AG04450 (cell line): ENCODE measurements around the gene OSER1. TPM values are rescaled to one million over a fixed set of nuclear protein-coding genes. Genes with fewer than 3 reads are reported as not detected.

ENCODE experiments used
- CTCF ChIA-PET: fragments of 300-600, 350-600 bp; formaldehyde crosslinking; extraction: SDS; loops from one replicate; lab custom pipeline; 2022; ENCODE audit warnings: antibody characterized with exemption, inconsistent platforms; lab: Charles Lee
- POLR2A ChIA-PET: fragments of 350-600 bp; formaldehyde crosslinking; extraction: SDS; loops from one replicate; lab custom pipeline; 2021; ENCODE audit warnings: antibody characterized with exemption, inconsistent platforms; lab: Yijun Ruan, JAX
- DNase-seq: peaks from one replicate; pipeline ENCODE4 v3.0.0-alpha.2; 2011; ENCODE audit warnings: low read depth, low spot score
- H3K27ac ChIP-seq: one replicate; pipeline ENCODE4 v1.5.1; 2012; ENCODE audit warnings: low read depth, low read length, control low read depth
- H3K27me3 ChIP-seq: one replicate; pipeline ENCODE4 v1.6.0; 2012; ENCODE audit warnings: low read length; ENCODE audit not compliant: control insufficient read depth, insufficient read depth
- H3K4me3 ChIP-seq: 2 replicates; pipeline ENCODE4 v1.5.1; 2011; ENCODE audit warnings: mild to moderate bottlenecking, low read depth, low read length, control low read depth
- H3K9me3 ChIP-seq: 2 replicates; pipeline ENCODE4 v1.5.1; 2012; ENCODE audit warnings: low read length; ENCODE audit not compliant: control insufficient read depth, insufficient read depth
- polyA plus RNA-seq: library from polyadenylated mRNA; depleted of rRNA; stranded (reverse); fragments of >200 nt; gene quantifications from 2 replicates; pipeline ENCODE4 v1.2.3, GENCODE V29; 2011; rRNA removed
- TF ChIP-seq, protein P1 (sequence below): IDR thresholded peaks from 2 replicates; pipeline ENCODE4 v1.5.1; 2011; ENCODE audit warnings: low read depth, low read length, control low read depth, inconsistent platforms

The OSER1 gene
- polyA plus RNA-seq, 1 experiment, result 59.3 TPM

DNA sequence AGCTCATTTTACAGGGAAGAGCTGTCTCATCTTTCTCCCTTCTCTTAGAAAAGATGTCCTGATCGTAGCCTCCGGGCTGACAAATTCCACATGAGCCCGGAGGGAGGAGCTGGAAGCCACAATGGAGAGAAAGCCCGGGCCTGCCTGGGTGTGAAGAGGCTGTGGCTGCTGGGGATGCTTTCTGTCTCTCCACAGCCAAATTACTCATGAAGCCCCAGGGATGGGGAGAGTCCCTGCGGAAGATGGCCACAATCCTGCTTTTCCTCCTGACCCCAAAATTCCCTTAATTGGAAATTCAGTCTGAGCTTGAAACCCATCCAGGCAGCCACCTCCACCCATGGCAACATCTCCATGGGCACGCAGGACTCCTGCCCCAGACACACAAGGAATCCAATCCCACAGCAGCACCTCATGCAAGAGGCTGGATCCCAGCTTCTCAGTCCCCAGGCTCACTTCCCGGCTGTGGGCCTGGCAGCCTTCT lies 56.0 kb downstream of the OSER1 start:
- DNase-seq, result no peak
- Histone ChIP-seq H3K4me3 (no peak overlapping the region), H3K27me3 (no peaks in the 10 kb centered on the region), H3K9me3 (peaks cover 3% of the 10 kb centered on the region; the same call in 1 of the 2 replicates), H3K27ac (no peak overlapping the region)
- POLR2A ChIA-PET, result interaction anchor here (0.6 kb wide), 1 partner anchor 22 kb away, joined by 8 read pairs; no protein-coding TSS in a partner anchor
- TF ChIP-seq, protein P1, sequence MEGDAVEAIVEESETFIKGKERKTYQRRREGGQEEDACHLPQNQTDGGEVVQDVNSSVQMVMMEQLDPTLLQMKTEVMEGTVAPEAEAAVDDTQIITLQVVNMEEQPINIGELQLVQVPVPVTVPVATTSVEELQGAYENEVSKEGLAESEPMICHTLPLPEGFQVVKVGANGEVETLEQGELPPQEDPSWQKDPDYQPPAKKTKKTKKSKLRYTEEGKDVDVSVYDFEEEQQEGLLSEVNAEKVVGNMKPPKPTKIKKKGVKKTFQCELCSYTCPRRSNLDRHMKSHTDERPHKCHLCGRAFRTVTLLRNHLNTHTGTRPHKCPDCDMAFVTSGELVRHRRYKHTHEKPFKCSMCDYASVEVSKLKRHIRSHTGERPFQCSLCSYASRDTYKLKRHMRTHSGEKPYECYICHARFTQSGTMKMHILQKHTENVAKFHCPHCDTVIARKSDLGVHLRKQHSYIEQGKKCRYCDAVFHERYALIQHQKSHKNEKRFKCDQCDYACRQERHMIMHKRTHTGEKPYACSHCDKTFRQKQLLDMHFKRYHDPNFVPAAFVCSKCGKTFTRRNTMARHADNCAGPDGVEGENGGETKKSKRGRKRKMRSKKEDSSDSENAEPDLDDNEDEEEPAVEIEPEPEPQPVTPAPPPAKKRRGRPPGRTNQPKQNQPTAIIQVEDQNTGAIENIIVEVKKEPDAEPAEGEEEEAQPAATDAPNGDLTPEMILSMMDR, result no peak
- CTCF ChIA-PET, result interaction anchor here (0.6 to 2.6 kb wide), 8 partner anchors 13 to 568 kb away, joined by 3 to 19 read pairs (median 4); no protein-coding TSS in a partner anchor

GRCh38 chr20:44153636-44154043 lies 56.9 kb downstream of the OSER1 start:
- ChIA-PET POLR2A (no interaction called here), CTCF (interaction anchor here (1.0 to 2.6 kb wide), 4 partner anchors 16 to 36 kb away, joined by 3 to 19 read pairs (median 4); no protein-coding TSS in a partner anchor)
- DNase-seq, result no peak
- TF ChIP-seq, protein P1, result no peak
- no peaks in the 10 kb centered on the region for H3K27me3 ChIP-seq
- H3K27ac ChIP-seq, result no peak overlapping the region
- no peaks in the 10 kb centered on the region for H3K9me3 ChIP-seq
- H3K4me3 ChIP-seq, result no peak overlapping the region

DNA sequence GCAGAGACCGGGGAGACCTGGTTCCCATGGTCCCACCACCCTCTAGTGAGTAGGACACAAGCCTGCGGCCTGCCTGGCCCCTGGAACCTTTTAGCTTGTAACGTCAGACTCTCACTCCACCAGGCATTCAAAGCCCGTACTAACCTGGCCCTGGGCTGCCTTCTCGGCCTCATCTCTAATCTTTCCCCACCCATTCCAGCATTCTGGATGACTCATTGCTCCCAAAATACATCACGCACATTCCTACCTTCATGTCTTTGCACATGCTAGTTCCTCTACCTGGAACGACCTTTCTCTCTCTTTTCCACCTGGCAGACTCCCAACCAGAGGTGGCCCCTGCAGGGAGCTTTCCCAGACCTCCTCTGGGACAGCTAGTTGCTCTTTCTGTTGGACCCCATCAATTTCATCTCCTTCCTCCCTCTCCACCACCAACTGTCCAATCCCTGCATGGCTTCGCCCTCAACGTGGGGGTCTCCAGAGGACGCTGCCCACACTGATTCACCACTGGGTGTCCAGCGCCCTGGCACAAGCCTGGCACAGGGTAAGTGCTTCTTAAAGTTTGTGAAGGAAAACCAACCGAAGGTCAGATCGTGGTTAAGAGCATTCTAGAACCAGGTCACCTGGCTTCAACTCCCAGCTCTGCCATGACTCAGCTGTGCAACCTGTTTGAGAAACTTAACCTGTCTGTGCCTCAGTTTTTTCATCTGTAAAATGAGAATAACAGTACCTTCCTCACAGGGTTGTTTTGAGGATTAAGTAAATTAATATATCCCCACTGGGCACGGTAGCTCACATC lies 58.8 kb downstream of the OSER1 start:
- Histone ChIP-seq H3K27me3 (no peaks in the 10 kb centered on the region), H3K4me3 (no peak overlapping the region), H3K9me3 (no peaks in the 10 kb centered on the region), H3K27ac (no peak overlapping the region)
- POLR2A ChIA-PET, result no interaction called here
- TF ChIP-seq, protein P1, result no peak
- CTCF ChIA-PET, result interaction anchor here (0.9 to 1.3 kb wide), 2 partner anchors 9 to 57 kb away, joined by 3 read pairs; no protein-coding TSS in a partner anchor
- DNase-seq, result no peak

- H3K9me3 ChIP-seq, result no peaks in the 10 kb centered on the region
- POLR2A ChIA-PET, result no interaction called here
- no peaks in the 10 kb centered on the region for H3K27me3 ChIP-seq
- TF ChIP-seq, protein P1, result no peak
- no peak overlapping the region for H3K4me3 ChIP-seq
- H3K27ac ChIP-seq, result no peak overlapping the region
- no peak for DNase-seq
- CTCF ChIA-PET, result interaction anchor here (1.7 kb wide), 1 partner anchor 43 kb away, joined by 8 read pairs; no protein-coding TSS in a partner anchor
Observed at GRCh38 chr20:44146272-44146671, 64.3 kb downstream of the OSER1 start.

Other genes with a start within 250 kb of the OSER1 start
- gene JPH2, start 23.6 kb downstream of the OSER1 start, polyA plus RNA-seq, result 1.3 and 1.6 TPM in 2 replicates
- not detected in 2 replicates for gene GDAP1L1, start 36.5 kb upstream of the OSER1 start, polyA plus RNA-seq
- gene FITM2, start 100.4 kb upstream of the OSER1 start, polyA plus RNA-seq, result 4.1 and 4.4 TPM in 2 replicates
- not detected in 2 replicates for gene R3HDML, start 126.3 kb upstream of the OSER1 start, polyA plus RNA-seq
- 0.04 TPM in 1 of 2 replicates, not detected in the other for gene HNF4A, start 144.9 kb upstream of the OSER1 start, polyA plus RNA-seq